Measurements from ENCODE around the gene STK11IP.
"Not testable (repeated sequence)": the region's sequence is repeated elsewhere in the genome, so short reads cannot be mapped to it uniquely, and the experiment has no call there.

STK11IP gene

GRCh38 chr2:219650426-219651248 lies 53.0 kb downstream of the STK11IP start:
- DNase-seq (ENCODE audit: low read depth): no peak

GRCh38 chr2:219651656-219652055 lies 54.0 kb downstream of the STK11IP start:
- DNase-seq (ENCODE audit: low read depth): not testable (repeated sequence)

GRCh38 chr2:219656526-219656925 lies 58.9 kb downstream of the STK11IP start:
- DNase-seq (ENCODE audit: low read depth): no peak

- DNase-seq (ENCODE audit: low read depth): no peak
Measured at GRCh38 chr2:219658196-219658846, 60.7 kb downstream of the STK11IP start.

- DNase-seq (ENCODE audit: low read depth): no peak
Measured at GRCh38 chr2:219658874-219659273, 61.2 kb downstream of the STK11IP start.

- no peak for DNase-seq (ENCODE audit: low read depth)
Measured at GRCh38 chr2:219661197-219661954, 63.7 kb downstream of the STK11IP start.

GRCh38 chr2:219661955-219662395 lies 64.3 kb downstream of the STK11IP start:
- DNase-seq (ENCODE audit: low read depth): no peak

- no peak for DNase-seq (ENCODE audit: low read depth)
Measured at GRCh38 chr2:219662566-219662965, 64.9 kb downstream of the STK11IP start.

- no peak for DNase-seq (ENCODE audit: low read depth)
Measured at GRCh38 chr2:219663116-219663762, 65.6 kb downstream of the STK11IP start.

- no peak for DNase-seq (ENCODE audit: low read depth)
Measured at GRCh38 chr2:219664041-219664440, 66.4 kb downstream of the STK11IP start.

- DNase-seq (ENCODE audit: low read depth): no peak
Measured at GRCh38 chr2:219664944-219665343, 67.3 kb downstream of the STK11IP start.

- DNase-seq (ENCODE audit: low read depth): no peak
Measured at GRCh38 chr2:219665926-219666325, 68.3 kb downstream of the STK11IP start.
